Measurements from ENCODE around the gene PPARD.
"Not testable (repeated sequence)": the region's sequence is repeated elsewhere in the genome, so short reads cannot be mapped to it uniquely, and the experiment has no call there.

The PPARD gene

DNA sequence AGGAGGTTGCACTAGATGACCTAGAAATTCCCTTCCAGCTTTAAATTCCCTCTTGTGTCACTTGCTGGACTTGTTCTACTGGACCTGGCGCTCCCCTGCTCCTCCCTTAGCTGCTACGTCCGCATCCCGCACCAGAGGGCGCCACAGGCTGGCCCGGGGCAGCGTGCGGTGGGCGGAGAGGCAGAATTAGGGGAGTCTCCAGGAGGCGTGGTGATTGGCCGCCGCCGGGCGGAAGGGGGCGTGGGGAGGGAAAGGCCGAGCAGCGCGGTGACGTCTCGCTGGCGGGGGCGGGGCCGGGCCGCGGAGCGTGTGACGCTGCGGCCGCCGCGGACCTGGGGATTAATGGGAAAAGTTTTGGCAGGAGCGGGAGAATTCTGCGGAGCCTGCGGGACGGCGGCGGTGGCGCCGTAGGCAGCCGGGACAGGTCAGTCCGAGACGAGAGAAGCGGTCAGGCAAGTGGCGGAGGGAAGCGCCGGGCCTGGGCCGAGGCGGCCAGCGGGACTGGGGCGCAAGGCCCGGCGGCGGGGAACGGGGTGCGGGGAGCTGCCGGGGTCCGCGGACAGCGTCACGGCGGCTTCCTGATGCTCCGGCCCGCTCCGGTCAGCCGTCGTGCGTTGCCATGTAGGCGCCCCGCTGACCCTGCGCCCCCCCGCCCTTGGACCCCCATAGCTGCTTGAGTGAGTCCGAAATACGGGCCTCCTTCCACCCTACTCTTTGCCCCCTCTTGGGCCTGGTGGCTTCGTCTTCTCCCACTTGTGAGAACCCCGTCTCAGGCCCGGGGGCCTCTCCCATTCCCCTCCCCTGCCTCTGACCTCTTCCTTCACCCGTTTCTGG lies at the start of gene PPARD:
Gene PPARD (plus strand): TSS at position 301 of the 834 bp plus-strand sequence. CDS start 68,530 bp downstream, outside the sequence.
- DNase-seq = peak; percentile 95

DNA sequence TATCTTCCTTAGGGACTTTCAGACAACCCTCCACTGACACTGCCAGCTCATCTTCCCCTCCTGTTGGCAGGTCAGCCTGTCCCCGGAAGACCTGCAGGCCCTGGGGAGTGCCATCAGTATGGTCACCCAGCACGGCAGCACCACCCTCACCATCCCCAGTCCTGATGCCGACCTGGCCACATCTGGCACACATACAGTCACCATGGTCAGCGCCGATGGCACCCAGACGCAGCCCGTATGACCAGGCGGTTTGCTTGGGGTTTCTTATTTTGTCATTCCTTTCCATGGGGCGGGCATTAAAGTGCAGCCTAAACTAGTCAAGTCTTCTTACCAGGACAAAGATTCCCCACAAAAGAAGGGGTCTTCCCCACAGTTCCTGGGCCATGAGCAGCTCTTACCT lies 48.7 kb upstream of the PPARD start:
- DNase-seq = no peak

DNA sequence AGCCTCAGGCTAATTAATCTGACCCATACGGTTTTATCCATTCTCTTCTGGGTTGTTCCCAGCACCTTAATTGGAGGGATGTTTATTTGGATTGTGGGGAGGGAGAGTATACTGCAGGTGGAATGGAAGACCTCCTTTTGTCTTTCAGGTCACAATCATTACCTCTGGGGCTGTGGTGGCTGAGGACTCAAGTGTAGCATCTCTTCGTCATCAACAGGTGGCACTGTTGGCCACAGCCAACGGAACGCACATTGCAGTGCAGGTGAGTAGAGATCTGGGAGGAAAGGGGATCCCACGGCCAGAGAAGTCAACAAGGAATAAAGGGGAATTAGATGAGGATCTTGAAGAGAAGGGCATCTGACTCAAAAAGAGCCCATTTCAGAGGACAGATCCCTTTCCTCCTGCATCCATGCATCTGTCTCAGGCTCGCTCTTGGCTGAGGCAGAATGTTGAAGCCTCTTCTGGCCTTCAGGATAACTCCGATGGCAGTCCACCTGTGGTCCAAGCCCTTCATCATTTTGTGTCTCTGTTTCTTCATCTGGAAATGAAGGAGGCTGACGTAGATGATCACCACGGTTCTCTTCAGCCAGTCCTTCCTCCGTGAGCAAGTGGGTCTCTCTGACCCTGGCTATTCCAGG lies 47.9 kb upstream of the PPARD start:
- DNase-seq = peak; percentile 24

DNA sequence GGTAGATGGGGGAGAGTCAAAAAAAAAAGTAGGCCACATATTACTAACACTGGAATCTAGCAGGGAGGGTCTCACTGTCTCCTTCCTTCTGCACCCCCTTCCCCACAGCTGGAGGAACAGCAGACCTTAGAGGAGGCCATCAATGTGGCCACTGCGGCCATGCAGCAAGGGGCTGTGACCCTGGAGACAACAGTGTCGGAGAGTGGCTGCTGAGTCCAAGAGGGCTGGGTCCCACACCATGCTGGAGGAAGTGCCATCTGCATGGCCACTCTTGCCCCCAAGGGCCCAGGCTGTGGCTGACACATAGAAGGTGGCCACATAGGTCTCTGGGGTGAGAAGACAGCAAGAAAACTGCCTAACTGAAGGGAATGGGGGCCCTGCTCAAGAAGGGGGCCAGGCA lies 47.3 kb upstream of the PPARD start:
- DNase-seq = no peak

DNA sequence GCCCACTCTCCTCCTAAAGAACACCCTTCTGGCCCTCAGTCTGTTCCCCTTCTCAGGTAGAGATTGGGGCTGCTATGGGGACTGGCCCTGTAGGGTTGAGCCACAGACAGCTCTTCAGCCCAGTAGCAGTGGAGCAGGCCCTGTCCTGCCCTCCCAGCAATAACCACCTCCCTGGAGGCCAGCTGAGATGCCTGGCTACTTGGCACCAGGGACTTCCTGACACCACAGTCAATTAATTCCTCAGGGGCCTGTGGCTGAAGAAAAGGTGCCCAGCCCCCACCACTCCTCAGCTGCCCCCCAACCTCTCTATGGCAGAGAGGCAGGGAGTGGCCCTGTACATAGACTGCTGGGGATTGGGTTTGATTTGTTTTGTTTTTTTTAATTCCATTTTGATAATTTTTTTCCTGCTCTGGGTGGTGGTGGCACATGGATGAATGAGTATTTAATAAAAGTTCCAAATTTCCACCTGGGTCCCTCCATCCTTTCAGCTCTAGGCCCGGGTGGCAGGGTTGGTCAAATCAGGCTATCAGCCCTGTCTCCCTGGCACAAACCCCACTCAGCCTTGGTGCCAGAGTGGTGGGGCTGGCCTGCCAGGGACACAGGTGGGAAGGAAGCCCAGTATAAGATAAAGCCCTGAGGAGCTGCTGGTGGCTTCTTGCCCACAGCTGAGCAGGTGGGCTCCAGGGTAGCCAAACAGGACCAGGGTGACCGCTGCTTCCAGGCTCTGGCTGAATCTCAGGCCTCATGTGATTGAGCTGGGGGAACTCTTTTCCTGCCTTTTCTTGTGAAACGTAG lies 46.6 kb upstream of the PPARD start:
- no peak for DNase-seq

DNA sequence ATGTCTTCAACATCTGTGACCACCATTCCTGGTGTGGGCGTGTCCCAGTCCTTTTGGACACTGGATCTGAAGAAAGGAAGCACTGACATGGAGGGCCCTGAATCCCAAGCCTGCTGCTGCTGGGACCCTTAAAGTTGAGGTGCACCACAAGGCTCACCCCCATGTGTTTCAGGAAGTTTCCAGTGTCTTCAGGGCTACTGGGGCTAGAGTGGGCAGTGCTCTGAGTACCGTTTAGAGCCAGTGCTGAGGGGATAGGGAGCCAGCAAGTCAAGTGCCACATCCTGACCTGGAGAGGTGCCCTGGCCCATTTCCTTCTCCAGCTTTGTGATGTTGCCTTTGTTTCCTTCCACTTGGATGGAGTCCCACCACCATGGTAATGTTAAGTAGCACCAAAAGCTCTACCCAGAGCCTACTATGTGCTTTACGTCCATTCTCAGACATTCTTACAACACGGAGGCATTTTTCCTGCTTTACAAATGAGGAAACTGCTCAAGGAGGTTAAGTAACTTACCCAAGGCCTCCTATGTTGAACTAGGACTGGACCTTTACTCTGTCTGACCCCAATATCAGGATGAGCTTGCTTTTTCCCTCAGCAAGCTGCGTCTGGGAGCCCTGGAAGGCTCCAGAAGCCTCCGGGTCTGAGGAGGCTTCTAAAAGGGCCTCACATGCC lies 45.3 kb upstream of the PPARD start:
- DNase-seq = no peak

DNA sequence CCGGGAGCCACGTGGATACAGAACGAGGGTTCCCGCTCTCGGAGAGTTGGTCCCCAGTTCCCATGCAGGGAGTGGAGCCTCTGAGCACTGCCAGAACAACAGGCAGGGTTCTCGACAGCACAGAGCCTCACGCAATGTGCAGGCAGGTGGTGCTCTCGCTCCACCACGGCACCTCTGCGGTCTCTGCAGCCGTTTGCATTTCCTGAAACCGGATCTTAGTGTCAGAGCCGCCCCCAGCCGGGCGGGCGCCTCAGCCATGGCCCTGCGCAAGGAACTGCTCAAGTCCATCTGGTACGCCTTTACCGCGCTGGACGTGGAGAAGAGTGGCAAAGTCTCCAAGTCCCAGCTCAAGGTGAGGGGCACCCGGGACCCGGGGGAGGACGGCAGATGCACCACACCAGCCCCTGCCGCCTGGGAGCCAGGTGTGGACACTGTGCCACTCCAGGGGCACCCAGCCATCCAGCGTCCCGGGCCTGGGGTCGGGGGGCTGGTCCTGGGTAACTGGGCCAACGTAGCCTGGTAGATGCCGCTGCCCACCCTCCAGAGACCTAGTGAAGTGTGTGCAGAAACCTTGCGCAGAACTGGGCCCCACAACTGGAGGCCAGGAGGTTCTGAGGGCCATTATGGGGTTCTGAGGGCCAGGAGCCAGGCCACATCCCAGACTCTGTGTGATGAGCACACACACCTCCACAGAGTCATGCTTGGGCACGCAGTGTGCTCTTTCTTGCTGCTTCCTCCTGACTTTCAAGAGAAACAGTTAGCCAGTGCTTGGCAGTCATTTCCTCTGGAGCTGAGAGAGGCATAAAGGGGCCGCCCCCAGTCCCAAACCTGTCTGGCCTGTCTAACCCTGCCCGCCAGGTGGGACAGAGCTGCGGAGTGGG lies 44.5 kb upstream of the PPARD start, which contains the start of gene DEF6:
Gene DEF6 (plus strand): TSS at position 218 of the 881 bp plus-strand sequence. CDS start 39 bp downstream, at position 257.
- peak; percentile 82 for DNase-seq

DNA sequence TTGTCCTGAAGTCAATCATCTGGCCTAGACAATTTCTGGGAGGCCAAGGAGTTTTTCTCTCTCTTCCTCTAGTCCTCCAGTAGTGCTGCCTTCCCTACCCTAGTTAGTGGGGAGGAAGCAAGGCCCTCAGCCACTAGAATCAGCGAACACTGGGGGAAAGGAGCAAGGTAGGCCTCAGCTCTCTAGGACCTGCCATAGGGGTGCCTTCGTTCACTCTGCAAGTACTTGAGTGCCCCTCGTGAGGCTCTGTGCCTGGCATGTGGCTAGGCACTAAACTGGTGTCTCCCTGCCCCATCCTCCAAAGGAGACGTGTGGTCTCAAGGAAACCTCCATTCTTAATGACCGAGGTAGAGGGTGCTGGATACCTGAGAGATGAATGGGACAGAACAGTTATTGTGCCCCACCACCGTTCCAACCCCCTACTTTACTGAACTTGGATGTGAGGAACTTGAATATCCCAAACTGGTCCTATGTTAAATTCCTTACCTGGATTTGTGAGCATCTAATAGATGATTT lies 43.7 kb upstream of the PPARD start:
- no peak for DNase-seq

DNA sequence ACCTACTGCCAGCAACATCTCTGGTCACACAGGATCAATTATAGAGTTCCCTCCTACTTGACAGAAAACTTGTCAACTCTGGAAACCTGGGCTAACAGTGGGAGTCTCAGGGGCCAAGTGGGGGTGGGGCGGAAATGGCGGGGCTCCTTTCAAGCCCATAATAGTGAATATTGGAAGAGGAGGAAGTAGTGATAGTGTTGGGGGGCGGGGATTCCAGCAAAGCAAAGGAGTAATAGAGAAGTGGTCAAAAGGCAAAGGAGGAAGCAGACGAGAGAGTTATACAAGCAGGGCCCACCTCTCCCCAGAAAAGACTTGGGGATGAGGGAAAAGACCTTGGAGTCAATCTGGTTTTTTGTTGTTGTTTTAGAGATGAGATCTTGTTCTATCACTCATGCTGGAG lies 42.7 kb upstream of the PPARD start:
- DNase-seq = no peak

DNA sequence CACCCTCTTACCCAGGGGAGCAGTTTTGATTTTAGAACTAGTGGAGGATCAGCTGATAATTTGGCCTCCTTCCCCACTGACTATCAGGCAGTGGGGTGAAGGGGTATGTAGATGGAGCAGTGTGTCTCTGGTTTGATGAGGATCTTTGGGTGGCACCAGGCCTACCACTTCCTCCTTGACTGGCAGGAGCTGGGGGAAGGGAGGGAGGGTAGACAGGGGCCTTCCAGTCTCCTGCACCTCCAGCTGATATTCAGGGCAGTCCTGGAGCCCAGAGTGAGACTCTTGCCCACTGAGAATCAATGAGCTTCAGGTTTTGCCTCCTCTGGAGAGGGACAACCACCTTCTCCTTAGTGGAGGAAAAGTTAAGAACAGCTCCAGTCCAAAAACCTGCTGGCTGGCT lies 41.5 kb upstream of the PPARD start:
- DNase-seq = no peak

DNA sequence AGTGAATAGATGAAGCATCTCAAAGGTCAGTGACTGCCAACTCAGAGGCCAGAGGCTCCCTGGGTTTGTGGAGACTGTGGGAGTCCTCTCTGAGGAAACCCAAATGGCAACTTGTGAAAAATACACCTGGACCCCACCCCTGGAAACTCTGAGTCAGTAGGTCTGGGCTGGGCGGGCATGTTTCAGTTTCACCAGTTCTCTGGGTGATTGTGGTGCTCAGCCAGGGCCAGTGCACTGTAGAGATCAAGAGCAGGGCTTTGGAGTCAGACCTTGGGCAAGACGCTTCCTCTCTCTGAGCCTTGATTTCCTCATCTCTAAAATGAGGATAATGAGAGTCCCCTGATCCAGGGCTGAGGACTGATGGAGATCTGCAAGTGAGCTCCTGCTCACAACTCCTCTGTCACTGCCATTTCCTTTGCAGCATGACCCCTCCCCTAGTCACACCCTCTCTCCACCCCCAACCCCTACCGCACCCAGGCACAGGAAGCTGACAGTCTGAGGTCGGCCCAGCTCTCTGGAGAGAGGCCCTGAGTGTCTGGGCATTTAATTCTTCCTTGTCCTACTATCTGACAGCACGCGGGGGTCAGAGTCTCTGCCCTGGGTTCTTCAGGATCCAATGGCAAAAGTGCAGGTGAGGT lies 39.6 kb upstream of the PPARD start:
- DNase-seq = peak; percentile 36

DNA sequence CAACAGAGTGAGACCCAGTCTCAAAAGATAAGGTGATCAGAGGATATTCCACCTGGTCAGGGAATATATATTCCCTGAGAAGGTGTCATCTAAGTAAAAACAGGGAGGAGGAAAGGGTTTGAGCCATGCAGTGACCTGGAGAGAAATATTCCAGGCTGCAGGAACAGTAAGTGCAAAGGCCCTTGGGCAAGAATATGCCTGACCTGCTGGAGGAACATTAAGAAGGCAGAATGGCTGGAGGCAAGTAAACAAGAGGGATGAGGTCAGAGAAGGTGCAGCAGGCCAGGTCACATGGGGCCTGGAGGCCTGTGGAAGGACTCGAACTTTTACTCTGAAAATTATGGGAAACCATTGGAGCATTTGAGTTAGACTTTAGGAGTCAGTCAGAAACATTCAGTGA lies 38.1 kb upstream of the PPARD start:
- DNase-seq = no peak

DNA sequence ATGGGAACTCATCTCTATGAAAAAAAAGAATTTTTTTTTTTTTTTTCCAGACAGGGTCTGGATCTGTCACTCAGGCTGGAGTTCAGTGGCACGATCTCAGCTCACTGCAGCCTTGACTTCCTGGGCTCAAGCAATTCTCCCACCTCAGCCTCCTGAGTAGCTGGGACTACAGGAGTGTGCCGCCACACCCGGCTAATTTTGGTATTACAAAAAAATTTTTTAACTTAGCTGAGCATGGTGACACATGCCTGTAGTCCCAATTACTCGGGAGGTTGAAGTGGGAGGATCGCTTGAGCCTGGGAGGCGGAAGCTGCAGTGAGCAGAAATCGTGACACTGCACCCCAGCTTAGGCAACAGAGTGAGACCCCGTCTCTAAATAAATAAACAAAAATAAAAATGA lies 37.2 kb upstream of the PPARD start:
- DNase-seq = no peak

DNA sequence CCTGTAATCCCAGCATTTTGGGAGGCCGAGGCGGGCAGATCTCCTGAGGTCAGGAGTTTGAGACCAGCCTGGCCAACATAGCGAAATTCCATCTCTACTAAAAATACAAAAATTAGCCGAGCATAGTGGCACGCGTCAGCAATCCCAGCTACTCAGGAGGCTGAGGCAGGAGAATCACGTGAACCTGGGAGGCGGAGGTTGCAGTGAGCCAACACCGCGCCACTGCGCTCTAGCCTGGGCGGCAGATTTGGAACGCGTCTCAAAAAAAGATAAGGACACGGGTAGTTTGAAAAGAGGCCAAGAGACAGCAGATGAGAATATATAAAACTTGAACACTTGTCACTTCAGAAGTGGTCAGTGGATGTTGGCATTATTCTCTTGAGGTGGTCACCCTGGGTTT lies 35.2 kb upstream of the PPARD start:
- not testable (repeated sequence) for DNase-seq

DNA sequence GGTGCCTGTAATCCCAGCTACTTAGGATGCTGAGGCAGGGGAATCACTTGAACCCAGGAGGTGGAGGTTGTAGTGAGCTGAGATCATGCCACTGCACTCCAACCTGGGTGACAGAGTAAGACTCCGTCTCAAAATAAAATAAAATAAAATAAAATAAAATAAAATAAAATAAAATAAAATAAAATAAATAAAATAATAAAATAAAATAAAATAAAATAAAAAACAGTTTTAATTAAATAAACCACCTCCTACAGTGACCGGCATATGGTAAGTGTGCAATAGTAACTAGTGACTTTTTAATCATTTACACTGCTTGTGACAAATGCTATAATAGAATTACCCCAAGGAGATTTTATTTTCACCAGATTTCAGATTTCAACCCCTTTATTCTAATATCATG lies 33.8 kb upstream of the PPARD start:
- not testable (repeated sequence) for DNase-seq

DNA sequence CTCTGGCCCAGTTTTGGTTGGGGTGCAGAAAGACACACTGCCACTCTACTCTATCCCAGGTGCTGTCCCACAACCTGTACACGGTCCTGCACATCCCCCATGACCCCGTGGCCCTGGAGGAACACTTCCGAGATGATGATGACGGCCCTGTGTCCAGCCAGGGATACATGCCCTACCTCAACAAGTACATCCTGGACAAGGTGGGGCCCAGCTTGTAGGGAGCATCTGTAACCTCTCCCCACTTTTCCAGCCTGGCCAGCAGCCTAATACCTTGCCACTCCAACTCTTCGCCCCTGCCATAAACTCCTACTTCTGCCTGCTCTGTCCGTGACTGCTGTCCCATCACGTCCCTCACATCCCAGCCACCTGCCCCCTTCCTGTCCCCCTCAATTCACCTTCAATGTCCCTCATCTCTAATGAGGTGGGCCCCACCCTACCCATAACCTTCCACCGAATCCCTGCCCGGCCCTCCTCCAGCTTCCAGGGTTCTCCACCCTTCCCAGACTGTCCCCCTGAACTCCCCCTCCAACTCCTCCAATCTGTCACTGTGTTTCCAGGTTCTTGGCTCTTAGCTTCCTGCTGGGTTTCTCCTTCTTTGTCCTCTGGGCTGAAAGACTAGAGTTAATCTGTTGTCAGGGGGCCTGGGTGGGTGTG lies 32.6 kb upstream of the PPARD start:
- no peak for DNase-seq

DNA sequence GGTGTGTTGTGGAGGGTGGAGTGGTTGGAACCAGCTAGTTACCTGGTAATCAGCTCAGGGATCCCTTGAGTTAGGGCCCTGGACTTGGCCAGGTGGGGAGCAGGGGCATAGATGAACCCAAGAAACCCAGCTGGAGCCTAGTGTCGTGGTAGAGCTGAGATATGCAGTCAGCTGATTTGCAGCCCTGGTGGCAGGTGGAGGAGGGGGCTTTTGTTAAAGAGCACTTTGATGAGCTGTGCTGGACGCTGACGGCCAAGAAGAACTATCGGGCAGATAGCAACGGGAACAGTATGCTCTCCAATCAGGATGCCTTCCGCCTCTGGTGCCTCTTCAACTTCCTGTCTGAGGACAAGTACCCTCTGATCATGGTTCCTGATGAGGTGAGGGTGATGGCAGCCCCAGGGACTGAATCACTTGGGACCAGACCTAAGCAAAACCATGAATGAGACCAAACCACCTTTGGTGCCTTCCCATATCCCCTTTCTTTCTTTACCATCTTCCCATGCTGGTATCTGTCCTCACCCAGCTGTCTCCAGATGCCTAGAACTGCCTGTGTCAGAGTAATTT lies 32.0 kb upstream of the PPARD start:
- no peak for DNase-seq

DNA sequence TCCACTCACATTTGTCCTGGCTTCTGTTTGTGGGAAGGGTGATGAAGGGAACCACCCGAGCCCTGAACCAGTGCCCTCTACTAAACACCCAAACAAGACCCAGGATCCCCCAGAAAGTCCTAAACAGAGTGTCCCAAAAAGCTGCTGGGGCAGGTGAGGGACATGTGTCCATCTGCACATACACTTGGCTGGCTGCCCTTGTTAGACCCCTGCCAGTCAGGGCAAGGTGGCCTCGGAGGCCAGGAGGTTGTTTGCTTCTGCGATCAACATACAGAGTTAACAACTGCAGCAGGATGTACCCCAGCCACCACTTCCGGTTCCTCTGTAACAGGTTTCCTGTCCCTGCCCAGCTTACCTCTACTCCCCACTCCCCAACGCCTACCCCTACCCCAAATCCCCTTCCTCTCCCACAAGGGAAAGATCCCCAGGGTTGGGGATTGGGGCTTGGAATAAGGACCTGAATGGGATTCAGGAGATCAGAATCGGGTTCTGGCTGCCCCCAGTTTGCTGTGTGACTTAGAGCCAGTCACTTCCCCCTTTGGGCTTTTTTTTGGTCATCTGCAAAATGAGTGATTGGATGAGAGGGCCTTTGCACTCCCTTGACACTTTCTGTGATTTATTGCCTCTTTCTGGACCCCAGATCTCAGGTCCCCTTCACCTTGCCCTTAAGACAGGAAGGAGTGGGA lies 30.8 kb upstream of the PPARD start:
- DNase-seq = no peak

DNA sequence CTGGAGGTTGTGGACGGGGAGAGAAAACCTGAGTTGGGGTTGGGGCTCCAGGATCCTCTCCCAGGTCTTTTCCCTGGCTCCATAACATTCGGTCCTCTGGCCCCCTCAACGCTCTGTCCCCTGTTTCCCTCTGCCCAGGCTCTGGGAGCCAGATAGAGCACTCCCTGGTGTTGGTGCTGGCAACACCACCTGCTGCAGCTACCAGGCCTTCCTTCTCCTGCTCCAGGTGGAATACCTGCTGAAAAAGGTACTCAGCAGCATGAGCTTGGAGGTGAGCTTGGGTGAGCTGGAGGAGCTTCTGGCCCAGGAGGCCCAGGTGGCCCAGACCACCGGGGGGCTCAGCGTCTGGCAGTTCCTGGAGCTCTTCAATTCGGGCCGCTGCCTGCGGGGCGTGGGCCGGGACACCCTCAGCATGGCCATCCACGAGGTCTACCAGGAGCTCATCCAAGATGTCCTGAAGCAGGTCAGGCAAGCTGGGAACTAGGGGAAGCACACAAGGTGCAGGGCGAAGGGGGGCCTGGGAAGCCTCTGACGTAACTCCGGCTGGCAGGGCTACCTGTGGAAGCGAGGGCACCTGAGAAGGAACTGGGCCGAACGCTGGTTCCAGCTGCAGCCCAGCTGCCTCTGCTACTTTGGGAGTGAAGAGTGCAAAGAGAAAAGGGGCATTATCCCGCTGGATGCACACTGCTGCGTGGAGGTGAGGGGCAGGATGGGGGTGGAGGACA lies 30.1 kb upstream of the PPARD start:
- no peak for DNase-seq
